Gastroesophageal sphincter (tissue), 3 donors: ENCODE results near the gene PHF10.

Experiments
- CTCF ChIP-seq, 4 experiments: fragments of 200-600 bp in 2 of 4; fragments of 450-650 bp in 2 of 4; sonication (generic) in 1 of 4; IDR thresholded peaks; one replicate each; pipeline ENCODE4 v1.5.1; 2017 to 2019; ENCODE audit warnings: antibody characterized with exemption in 4 of 4, mild to moderate bottlenecking in 2 of 4, moderate library complexity in 2 of 4
- EP300 ChIP-seq: sonication (generic); formaldehyde crosslinking; IDR thresholded peaks from one replicate; pipeline ENCODE4 v1.6.1; 2017; ENCODE audit warnings: antibody characterized with exemption, mild to moderate bottlenecking
- POLR2A ChIP-seq, 2 donors: fragments of 450-650 bp; IDR thresholded peaks; one replicate each; pipeline ENCODE4 v1.6.1; 2017; ENCODE audit warnings: antibody characterized with exemption in 2 of 2, mild to moderate bottlenecking in 2 of 2, moderate library complexity in 1 of 2
- POLR2AphosphoS5 ChIP-seq: sonication (generic); formaldehyde crosslinking; IDR thresholded peaks from one replicate; pipeline ENCODE4 v1.6.1; 2017; ENCODE audit warnings: antibody characterized with exemption

DNA sequence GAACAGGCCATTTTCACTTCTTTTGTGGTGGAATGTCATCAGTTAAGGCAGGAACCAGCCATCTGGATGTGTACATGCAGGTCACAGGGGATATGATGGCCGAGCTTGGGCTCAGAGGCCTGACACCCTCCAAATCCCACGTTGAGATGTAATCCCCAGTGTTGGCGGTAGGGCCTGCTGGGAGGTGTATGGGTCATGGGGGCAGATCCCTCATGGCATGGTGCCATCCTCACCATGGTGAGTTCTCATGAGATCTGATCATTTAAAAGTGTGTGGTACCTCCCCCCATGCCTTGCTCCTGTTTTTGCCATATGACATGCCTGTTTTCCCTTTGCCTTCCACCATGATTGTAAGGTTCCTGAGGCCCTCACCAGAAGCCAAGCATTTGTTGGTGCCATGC lies 49.3 kb downstream of the PHF10 start:
- no peak for TF ChIP-seq CTCF (IDR thresholded peaks at IDR 0.05)
- no peak for TF ChIP-seq POLR2AphosphoS5
- no peak for TF ChIP-seq EP300
- TF ChIP-seq POLR2A (IDR thresholded peaks at IDR 0.05) = no peak
